ENCODE results near the gene GATA6.
A peak's percentile ranks its signal among the peaks of the same experiment; 100 is the strongest.

The GATA6 gene

DNA sequence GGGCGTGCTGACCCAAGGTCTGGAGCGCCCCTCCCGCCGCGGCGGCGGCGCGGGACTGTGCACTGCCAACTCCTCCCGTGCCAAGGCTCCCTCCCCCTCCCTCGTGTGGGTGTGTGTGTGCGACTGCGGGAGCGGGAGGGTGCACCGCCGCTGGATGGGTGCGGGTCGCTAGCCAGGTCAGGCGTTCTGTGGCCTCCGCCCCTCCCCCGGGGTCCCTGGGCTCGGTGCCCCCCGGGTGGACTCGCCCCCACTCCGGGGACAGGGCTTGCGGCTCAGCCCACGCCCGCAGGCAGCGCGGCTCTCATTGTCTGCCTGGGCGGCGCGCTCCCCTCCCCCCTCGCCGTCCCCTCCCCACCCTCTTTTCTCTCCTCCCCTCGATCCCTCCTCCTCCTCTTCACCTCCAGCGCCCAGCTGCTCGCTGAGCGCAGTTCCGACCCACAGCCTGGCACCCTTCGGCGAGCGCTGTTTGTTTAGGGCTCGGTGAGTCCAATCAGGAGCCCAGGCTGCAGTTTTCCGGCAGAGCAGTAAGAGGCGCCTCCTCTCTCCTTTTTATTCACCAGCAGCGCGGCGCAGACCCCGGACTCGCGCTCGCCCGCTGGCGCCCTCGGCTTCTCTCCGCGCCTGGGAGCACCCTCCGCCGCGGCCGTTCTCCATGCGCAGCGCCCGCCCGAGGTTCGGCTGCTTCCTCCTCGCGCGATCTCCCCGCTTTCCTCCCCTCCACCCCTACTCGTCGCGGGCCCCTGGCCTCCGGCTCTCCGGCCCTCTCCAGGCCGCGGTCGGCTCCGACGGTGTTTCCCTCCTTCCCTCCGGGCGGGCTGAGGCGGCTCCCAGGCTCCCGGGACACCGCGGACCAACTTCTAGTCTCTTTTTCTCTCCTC lies at the start of gene GATA6:
Gene GATA6, plus strand, starts transcription at position 579 of the 878 bp plus-strand sequence. CDS start 1,556 bp downstream, outside the sequence.
- DNase-seq (ENCODE audit: low read depth in 2 of 2), result peak in 1 of 2 donors; percentile 43

DNA sequence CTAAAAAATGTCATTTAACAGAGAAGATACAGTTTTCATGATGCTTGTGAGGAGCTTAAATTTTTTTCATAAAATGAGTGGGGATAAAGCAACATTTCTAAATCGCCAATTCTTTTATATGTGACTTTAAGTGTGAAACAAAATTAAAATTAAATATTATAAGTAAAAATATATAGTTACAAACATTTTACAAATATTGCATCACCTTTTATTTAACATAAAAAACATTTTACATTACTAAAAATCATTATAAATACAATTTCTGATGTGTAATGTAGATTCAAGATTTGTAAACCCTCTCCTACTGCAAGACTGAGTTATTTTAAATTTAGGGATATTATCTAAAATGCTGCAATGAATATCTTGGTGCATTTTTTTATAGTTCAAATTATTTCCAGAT lies 44.4 kb upstream of the GATA6 start:
- no peak for DNase-seq (ENCODE audit: low read depth in 2 of 2)

DNA sequence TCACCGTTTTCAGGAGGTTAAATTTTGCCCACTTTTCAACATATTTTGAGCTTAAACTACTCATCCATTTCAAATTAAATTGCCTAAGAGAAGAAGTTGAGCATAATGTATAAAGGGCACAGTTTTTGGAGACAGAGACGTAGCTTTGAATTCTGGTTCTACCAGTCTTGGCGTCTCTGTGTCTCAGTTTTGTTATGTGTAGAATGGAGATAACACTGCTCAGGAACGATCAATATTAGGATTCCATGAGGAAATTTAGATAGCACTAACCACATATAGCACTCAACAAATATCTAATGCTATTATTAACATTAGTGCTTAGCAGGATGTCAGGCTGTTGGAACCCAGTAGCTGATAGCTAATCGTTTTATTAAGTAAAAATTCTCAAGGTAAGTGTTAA lies 40.4 kb upstream of the GATA6 start:
- DNase-seq (ENCODE audit: low read depth in 2 of 2), result no peak

DNA sequence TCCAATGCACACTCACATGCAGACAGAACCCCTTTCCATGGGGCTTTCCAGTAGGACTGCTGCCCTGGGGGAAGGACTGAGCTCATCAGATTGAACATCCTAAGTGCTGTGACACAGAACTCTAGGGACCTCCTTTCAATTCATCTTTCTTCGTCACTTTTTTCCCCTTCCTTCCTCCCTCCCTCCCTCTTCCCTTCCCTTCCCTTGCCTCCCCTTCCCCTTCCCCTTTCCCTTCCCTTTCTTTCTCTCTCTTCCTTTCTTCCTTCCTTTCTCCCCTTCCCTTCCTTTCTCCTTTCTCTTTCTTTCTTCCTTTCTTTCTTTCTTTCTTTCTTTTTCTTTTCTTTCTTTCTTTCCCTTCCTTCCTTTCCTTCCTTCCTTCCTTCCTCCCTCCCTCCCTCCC lies 39.6 kb upstream of the GATA6 start:
- no peak for DNase-seq (ENCODE audit: low read depth in 2 of 2)

DNA sequence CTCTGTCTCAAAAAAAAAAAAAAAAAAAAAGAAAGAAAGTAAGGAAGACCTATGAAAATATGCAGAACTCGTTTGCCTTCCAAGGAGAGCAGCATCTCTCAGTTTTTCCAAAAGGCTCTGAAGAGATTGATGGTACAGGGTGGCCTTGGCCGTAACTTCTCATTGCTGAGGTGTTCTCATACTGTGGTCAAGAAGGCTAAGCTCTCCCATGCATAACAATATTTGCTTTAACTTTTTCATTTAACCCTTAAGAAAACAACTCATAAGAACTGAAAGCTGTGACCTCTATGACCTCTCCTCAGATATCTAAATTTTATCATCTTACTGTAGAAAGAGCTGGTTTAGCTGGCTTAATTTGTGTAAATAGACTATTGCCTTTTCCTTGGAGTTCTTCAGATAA lies 37.1 kb upstream of the GATA6 start:
- no peak for DNase-seq (ENCODE audit: low read depth in 2 of 2)

DNA sequence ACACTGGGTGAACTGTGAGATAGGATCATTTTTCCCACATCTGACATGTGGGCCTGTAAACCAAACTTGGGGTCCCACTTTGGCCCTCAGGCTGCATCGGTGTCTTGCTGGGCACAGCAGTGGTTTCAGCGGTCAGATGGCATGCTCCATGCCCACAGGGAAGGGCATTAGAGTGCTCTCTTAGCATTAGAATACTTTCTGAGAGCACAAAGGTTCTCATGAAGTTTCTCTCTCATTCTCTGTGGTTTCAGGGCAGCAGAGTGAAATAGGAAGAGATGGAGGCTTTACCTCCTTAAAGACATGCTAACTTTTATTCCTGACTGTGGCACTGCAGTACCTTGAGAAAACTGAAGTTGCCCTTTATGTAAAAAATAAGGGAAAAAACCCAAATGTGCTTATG lies 36.6 kb upstream of the GATA6 start:
- no peak for DNase-seq (ENCODE audit: low read depth in 2 of 2)

DNA sequence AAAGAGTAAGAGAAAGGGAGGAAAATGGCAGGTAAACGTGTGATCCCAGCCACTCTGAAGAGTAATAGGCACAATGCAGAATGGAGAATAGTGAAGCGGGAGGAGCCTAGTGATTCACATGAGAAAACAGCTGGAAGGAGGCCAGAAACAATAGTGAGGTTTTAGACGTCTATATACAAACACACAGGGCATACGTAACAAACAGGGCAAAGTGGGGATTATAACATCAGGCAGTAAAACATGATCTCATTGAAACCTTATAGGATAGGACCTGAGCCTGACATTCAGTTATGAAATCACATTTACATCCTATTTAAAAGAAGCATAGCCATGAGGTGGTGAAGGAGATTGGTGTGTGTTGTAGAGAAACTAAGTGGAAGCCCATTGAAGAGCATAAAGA lies 33.0 kb upstream of the GATA6 start:
- no peak for DNase-seq (ENCODE audit: low read depth in 2 of 2)

DNA sequence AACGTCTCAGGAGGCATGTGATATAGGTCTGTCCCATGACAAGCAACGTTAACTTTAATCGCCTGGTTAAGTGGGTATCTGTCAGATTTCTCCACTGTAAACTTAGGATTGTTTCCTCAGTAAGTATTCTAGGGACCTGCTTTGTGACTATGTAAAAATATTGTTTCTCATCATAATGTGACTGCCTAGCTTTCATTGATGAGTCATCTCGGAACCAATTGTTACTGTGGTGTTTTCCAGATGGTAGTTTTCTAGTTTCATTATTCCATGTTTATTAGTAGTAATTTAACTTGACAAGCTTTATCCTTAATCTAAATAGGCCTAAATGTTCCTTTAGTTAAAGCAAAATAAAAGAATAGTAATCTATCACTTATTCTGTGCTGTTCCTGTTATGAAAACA lies 28.2 kb upstream of the GATA6 start:
- DNase-seq (ENCODE audit: low read depth in 2 of 2), result no peak

DNA sequence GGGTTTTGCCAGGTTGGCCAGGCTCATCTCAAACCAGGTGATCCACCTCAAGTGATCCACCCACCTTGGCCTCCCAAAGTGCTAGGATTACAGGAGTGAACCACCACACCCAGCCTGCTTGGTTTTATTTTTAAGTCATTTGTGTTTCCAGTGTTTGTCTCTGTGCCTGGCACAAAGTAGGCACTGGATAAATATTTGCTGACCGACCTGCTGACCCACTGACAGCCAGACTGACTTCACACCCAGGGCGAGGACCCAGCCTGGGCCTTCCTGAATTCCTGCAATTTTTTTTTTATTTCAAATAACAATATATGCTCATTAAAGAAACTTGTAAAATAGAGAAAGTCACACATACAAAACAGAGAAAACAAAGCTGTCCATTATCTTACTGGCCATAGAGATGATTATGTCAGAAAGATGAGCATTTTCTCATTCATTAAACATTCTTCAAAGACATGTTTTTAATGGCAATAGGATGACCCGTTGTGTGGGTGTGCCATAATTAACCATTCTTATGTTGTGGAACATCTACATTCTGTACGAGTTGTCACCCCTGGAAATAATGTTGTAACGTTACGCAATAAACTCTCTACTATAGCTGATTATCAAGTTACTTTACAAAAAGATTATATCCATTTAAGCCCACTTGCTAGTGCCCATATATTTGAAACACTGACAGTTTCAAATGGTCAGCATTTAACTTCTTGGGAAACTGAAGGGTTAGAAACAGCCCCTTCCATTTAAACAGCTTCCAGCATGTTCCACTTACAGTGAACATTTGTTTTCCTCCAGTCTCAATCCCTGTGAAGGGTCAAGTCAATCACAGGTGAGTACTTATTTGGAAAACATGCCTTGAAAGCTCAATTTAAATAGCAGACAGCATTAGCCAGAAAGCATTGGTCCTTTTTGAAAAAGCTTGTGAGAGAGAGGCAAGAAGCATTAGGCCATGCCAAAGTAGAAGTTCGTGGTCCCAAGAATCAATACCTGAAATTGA lies 25.7 kb upstream of the GATA6 start:
- DNase-seq (ENCODE audit: low read depth in 2 of 2), result no peak

DNA sequence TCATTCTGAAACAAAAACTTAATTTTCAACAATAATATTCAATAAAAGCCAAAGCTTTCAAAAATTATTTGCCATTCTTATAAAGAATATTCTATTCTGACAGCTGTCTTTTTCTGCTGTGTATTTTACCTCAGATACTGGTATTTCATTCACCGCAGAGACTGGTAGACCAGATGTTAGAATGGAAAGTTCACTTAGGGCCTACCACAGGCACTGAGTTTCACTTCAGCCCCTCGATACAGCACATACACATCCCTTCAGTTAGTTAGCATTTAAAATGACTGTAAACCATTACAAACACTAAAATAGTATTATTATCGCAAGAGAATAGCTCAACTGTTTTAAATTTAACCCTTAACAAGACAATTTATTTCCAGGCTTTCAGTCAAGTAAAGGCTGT lies 24.2 kb upstream of the GATA6 start:
- no peak for DNase-seq (ENCODE audit: low read depth in 2 of 2)

DNA sequence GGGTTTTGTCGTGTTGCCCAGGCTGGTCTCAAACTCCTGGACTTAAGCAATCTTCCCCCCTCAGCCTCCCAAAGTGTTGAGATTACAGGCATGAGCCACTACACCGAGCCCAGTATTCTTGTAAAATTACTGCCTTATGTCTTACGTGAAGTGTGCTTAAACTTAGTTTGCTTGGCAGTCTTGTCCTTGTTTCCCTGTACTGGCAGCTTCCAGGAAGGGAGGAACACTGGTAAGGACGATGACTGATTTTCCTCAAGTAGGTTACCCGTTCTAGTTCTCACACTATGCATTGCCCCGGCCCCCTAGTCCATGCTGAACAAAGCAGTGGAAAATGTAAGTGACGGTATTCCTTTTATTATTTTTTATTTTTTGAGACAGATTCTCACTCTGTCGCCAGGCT lies 19.7 kb upstream of the GATA6 start:
- DNase-seq (ENCODE audit: low read depth in 2 of 2), result no peak

DNA sequence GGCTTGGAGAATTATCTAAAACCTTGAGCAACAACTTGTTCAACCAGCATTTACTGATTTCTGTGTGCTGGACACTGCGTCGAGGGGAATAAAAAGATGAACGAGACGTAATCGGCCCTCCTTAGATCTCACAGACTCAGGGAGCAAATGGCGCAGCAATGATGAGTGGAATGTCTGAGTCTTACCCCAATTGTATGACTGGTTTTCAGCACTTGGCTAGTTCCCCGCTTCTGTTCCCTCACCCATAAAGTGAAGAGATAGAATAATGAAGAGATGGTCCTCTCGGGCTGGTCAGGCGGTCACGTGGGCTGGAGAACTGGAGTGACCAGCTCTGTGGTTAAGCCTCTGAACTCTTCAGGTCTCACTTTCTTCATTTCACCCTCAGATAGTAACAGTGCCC lies 17.3 kb upstream of the GATA6 start:
- no peak for DNase-seq (ENCODE audit: low read depth in 2 of 2)

DNA sequence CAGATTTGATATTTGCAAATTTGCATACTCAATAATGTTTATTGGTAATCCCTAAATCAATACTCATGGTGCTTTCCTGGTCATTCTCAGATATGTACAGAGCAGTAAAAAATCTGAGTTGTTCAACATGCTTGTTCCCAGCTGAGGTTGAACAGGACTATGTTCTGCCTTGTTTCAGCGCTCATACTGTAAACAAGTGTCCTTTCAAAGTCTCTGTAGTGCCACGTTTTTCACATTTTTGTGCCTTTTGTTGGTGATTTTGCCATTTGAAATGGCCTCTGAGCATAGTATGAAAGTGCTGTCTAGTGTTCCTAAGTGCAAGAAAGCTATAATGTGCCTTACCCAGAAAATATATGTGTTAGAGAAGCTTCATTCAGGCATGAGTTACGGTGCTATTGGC lies 16.0 kb upstream of the GATA6 start:
- no peak for DNase-seq (ENCODE audit: low read depth in 2 of 2)

DNA sequence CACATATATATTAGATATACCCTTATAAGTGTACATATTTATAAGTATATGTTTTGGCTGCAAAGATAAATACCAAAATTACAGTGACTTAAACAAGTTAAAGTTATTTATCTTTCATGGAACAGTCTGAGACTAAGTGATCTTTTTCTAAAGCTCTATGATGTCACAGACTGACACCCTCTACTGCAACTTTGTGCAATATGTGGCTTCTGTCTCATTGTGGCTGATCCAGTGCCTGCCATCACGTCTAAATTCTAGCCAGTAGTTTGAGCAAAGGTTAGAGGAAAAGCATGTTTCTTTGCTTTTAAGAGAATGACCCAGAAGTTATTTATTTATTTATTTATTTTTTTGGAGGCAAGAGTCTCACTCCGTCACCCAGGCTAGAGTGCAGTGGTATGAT lies 13.8 kb upstream of the GATA6 start:
- no peak for DNase-seq (ENCODE audit: low read depth in 2 of 2)

DNA sequence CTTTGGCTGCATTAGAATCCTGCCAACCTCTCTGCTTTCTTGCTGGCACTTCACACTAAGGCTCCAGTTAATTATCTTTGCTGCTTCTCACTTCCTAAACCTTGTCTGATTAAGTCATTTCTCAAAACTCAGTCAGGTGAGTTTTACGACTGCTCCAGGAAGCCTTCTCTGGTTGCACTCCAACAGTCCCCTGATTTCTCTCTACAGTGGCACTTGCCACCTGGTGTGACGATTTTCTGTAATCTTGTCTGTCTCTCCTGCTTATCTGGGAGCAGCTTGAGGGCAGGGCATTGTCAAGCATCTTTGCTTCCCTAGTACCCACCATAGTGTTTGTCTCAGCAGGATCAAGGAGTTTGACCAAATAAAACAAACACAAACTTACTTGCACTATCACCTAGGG lies 10.4 kb upstream of the GATA6 start:
- no peak for DNase-seq (ENCODE audit: low read depth in 2 of 2)

DNA sequence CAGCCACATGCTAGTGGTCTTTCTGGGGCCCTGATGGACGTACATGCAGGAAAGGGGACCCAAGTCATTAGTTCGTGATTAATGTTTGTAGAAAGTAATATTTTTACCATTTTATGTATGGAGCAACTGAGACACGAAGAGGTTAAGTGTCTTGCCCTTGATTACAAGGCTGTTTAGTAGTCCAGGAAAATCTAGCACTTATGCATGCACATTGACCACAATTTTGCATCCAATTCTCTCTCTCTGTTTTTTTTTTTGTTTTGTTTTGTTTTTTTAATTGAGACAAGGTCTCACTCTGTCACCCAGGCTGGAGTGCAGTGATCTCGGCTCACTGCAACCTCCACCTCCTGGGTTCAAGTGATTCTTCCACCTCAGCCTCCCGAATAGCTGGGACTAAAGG lies 8.3 kb upstream of the GATA6 start:
- no peak for DNase-seq (ENCODE audit: low read depth in 2 of 2)

DNA sequence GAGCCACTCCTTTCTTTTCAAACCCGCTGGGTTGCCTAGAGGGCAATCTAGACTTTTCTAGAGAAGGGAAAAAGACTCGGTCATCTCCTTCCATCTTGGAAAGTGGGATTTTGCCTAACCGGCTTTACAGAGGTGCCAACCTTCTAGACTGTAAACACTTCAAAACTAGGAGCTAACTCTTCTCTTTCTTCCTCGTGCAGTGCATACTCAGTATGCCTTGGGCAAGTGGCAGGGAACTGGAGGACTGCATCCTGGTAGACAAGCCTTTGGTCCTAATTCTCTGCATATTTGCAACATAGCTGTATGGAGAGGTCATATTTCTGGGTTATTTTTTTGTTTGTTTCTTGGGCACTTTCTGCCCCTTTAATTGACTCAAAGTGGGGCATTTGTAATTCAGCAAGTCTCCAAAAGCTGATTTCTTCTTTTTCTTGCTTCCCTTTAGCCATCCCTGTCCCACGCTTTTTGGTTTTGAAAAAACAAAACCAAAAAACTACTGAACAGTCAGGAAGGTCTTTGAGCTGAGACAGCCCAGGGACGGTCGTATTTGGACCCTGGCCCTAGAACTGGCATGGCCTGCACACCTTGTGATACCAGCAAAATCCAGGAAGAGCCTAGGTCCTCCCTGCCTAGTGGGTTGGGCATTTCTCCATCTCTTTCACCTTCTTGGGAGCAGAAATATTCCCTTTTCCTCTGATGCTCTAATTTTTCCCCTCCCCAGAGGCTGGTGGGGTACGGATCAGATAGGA lies 5.8 kb upstream of the GATA6 start:
- DNase-seq (ENCODE audit: low read depth in 2 of 2), result no peak

DNA sequence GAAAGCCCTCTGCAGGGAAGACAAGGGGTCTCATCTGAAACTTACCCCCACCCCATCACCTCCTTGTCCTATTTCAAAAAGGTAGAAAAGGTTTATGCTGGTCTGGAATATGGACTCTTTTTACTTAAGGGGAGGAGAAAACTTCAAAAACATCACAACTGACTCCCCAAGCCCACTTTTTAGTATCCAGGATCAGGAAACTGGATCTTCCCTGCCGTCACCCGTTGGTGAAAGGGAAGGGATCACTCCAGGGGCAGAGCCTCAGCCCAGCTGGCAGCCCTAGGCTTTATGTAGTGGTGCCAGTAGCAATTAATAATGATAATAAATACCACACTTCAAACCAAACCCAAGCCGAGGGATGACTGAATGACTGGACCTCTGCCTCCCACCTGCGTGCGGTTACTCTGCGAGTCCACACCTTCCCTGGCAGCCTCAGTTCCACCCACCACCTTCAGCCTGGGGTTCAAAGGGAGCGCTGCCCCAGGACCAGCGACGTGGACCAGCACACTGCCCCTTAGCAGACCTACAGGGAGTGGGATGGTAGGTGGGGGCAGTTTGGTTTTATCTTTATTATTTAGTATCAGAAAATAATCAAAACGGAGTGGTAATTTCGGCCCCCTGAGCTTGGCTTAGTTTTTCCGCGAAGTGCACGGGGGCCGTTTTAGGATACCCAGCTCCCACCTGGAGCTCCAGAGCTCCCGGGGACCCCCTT lies 4.9 kb upstream of the GATA6 start:
- no peak for DNase-seq (ENCODE audit: low read depth in 2 of 2)

DNA sequence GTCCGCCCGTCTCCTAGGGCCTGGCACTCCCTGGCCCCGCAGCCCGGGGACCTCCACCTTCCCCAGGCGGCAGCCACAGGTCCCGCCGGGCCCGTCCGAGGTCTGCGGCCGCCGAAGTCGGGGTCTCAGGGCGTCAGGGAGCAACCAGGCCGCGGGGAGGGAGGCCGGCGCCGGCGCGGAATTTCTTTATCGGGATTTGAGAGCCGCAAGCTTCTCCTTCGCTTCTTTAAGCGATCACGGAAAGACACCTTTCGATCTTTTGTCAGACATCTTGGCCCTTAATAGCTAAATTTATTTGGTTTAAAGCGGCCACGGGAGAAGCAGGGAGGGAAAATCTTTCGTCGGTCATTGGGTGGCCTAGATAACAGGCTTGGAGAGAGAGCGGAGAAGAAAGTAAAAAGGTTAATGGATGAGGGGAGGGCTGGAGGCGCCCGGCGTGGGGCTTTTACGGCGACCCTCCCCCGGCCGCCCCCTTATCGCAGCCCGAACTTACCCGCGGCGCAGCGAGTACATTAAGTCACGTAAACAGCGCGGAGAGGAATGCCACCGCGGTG lies 4.3 kb upstream of the GATA6 start:
- DNase-seq (ENCODE audit: low read depth in 2 of 2), result no peak

DNA sequence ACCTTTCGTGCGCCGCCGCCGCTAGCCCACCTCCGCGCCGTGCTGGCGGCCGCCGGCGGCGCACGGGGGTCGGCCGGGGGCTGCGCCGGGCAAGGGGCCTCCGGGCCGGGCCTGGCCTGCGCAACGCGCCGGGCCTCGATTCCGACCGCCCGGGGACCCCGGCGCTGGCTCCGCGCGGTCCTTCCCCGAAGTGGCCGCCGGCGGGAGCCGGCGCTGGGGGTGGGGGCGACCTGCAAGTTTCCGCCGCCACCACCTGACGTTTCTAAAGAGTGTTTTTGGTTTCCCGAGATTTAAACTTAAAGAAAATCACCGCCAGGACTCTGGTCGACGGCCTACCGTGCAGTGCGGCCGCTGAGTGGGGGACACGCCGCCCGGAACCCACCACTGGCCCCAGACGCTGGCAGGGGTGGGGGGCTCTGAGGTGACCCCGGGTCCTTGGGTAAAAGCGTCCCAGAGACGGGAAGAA lies 3.8 kb upstream of the GATA6 start:
- no peak for DNase-seq (ENCODE audit: low read depth in 2 of 2)
